Measurements from ENCODE around the gene YDJC. TPM values are rescaled to one million over a fixed set of nuclear protein-coding genes. Genes with fewer than 3 reads are reported as not detected.

YDJC gene
- total RNA-seq, 2 donors from 2014 or later = 16.4 to 19.9 TPM

DNA sequence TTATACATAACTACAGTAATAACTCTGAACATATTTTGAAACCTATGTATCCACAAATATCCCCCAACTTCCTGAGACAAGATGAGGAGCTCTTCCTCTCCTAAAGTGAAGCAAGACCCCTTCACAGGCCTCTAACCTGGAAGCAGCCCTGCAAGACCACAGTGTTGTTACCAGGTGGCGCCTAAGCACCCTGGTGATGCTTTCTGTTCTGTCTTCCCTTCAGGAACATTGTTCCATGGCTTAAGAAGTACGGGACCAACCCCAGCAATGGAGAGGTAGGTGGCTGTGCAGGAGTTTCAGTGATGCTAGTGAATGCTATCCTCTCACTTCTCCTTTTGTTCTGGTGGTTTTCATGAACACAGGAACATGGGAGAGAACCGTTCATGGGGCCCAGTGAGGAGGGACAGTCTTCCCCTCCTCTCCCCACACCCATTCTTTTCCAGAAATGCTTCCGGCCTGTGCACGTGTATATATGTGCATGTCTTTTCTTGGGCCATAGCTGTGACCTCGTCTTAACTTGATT lies 42.3 kb upstream of the YDJC start:
- no peaks in the 10 kb centered on the region for H3K4me1 Mint-ChIP-seq
- Histone ChIP-seq H3K27me3 (ENCODE audit: control insufficient read depth, insufficient read depth, low read length, poor library complexity, severe bottlenecking) (no peaks in the 10 kb centered on the region), H3K4me3 (ENCODE audit: low read length) (no peak overlapping the region), H3K27ac (ENCODE audit: low read depth, low read length) (no peak overlapping the region), H3K9me3 (ENCODE audit: control insufficient read depth, low read length) (no peaks in the 10 kb centered on the region), H3K4me1 (ENCODE audit: control insufficient read depth, insufficient read depth, low read length) (no peaks in the 10 kb centered on the region), H3K36me3 (ENCODE audit: control insufficient read depth, insufficient read depth, low read length) (peaks cover 61% of the 10 kb centered on the region), H3K9ac (ENCODE audit: extremely low read depth, low read length, poor library complexity, severe bottlenecking) (no peak overlapping the region)
- H3K9me3 Mint-ChIP-seq = peaks cover 12% of the 10 kb centered on the region
- H3K27me3 Mint-ChIP-seq (ENCODE audit: insufficient read depth) = no peaks in the 10 kb centered on the region
- no peak overlapping the region for H3K4me3 Mint-ChIP-seq
- 96 to 100% methylated on average over 2 to 6 of the region's 6 CpGs for WGBS, 2 experiments (ENCODE audit: insufficient coverage in 1 of 2, insufficient read length in 1 of 2)
- no peak overlapping the region for H3K27ac Mint-ChIP-seq
- H3K36me3 Mint-ChIP-seq (ENCODE audit: low read depth) = peaks cover 67% of the 10 kb centered on the region
- TF ChIP-seq, protein P1, sequence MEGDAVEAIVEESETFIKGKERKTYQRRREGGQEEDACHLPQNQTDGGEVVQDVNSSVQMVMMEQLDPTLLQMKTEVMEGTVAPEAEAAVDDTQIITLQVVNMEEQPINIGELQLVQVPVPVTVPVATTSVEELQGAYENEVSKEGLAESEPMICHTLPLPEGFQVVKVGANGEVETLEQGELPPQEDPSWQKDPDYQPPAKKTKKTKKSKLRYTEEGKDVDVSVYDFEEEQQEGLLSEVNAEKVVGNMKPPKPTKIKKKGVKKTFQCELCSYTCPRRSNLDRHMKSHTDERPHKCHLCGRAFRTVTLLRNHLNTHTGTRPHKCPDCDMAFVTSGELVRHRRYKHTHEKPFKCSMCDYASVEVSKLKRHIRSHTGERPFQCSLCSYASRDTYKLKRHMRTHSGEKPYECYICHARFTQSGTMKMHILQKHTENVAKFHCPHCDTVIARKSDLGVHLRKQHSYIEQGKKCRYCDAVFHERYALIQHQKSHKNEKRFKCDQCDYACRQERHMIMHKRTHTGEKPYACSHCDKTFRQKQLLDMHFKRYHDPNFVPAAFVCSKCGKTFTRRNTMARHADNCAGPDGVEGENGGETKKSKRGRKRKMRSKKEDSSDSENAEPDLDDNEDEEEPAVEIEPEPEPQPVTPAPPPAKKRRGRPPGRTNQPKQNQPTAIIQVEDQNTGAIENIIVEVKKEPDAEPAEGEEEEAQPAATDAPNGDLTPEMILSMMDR (conservative IDR thresholded peaks at IDR 0.05) = peak; percentile 41
- peak; percentile 30 for DNase-seq

DNA sequence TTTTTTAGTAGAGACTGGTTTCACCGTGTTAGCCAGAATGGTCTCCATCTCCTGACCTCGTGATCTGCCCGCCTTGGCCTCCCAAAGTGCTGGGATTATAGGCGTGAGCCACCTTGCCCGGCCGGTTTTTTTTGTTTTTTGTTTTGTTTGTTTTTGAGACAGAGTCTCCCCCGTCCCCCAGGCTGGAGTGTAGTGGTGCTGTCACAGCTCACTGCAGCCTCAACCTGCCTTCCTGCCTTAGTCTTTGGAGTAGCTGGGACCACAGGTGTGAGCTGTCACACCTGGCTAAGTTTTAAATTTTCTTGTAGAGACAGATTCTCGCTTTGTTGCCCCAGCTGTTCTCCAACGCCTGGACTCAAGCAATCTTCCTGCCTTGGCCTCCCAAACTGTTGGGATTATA lies 39.2 kb upstream of the YDJC start:
- H3K4me1 ChIP-seq (ENCODE audit: control insufficient read depth, insufficient read depth, low read length) = no peaks in the 10 kb centered on the region
- H3K27me3 ChIP-seq (ENCODE audit: control insufficient read depth, insufficient read depth, low read length, poor library complexity, severe bottlenecking) = no peaks in the 10 kb centered on the region
- no peak overlapping the region for H3K27ac ChIP-seq (ENCODE audit: low read depth, low read length)
- no peak for DNase-seq
- TF ChIP-seq, protein P1 (conservative IDR thresholded peaks at IDR 0.05) = no peak
- Mint-ChIP-seq H3K9me3 (no peaks in the 10 kb centered on the region), H3K4me1 (peaks cover 3% of the 10 kb centered on the region), H3K4me3 (no peak overlapping the region), H3K36me3 (ENCODE audit: low read depth) (peaks cover 38% of the 10 kb centered on the region), H3K27me3 (ENCODE audit: insufficient read depth) (peaks cover under 1% of the 10 kb centered on the region), H3K27ac (no peak overlapping the region)
- no peaks in the 10 kb centered on the region for H3K9me3 ChIP-seq (ENCODE audit: control insufficient read depth, low read length)
- H3K9ac ChIP-seq (ENCODE audit: extremely low read depth, low read length, poor library complexity, severe bottlenecking) = no peak overlapping the region
- peaks cover 39% of the 10 kb centered on the region for H3K36me3 ChIP-seq (ENCODE audit: control insufficient read depth, insufficient read depth, low read length)
- no peak overlapping the region for H3K4me3 ChIP-seq (ENCODE audit: low read length)
- whole genome bisulfite sequencing, 2 experiments (ENCODE audit: insufficient coverage in 1 of 2, insufficient read length in 1 of 2) = 86 to 92% methylated on average over 7 to 9 of the region's 9 CpGs

DNA sequence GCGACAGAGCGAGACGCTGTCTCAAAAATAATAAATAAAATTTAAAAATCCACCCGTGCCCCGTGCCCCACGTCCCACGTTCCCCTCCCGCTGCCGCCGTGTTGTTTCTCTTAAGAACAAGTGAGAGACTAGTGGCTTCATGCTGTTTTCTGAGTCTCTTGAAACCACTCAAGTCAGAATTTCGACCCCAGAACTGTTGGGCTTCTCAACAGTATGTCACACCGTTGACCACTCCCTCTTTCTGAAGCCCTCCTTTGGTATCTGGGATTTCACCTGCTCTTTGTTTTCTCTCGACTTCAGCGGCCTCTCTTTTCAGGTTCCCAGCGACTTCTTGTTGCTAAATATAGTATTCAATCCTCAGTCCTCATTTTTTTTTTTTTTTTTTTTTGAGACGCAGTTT lies 37.0 kb upstream of the YDJC start:
- Mint-ChIP-seq H3K27me3 (ENCODE audit: insufficient read depth) (peaks cover 19% of the 10 kb centered on the region), H3K4me1 (peaks cover 3% of the 10 kb centered on the region), H3K27ac (peak overlapping the region; percentile 85), H3K36me3 (ENCODE audit: low read depth) (peaks cover 19% of the 10 kb centered on the region), H3K4me3 (peak overlapping the region; percentile 97), H3K9me3 (no peaks in the 10 kb centered on the region)
- TF ChIP-seq, protein P1 (conservative IDR thresholded peaks at IDR 0.05) = no peak
- 61 to 65% methylated on average over 16 of the region's 16 CpGs for WGBS, 2 experiments (ENCODE audit: insufficient coverage in 1 of 2, insufficient read length in 1 of 2)
- no peaks in the 10 kb centered on the region for H3K9me3 ChIP-seq (ENCODE audit: control insufficient read depth, low read length)
- no peak overlapping the region for H3K27ac ChIP-seq (ENCODE audit: low read depth, low read length)
- peaks cover 4% of the 10 kb centered on the region for H3K27me3 ChIP-seq (ENCODE audit: control insufficient read depth, insufficient read depth, low read length, poor library complexity, severe bottlenecking)
- peak overlapping the region; percentile 84 for H3K4me3 ChIP-seq (ENCODE audit: low read length)
- no peak for DNase-seq
- H3K9ac ChIP-seq (ENCODE audit: extremely low read depth, low read length, poor library complexity, severe bottlenecking) = peak overlapping the region; percentile 76
- no peaks in the 10 kb centered on the region for H3K4me1 ChIP-seq (ENCODE audit: control insufficient read depth, insufficient read depth, low read length)
- peaks cover 18% of the 10 kb centered on the region for H3K36me3 ChIP-seq (ENCODE audit: control insufficient read depth, insufficient read depth, low read length)

Measured in endodermal cell (in vitro differentiated cells).